ENCODE results near the gene CUEDC1. TPM values are rescaled to one million over a fixed set of nuclear protein-coding genes. Genes with fewer than 3 reads are reported as not detected.
A peak's percentile ranks its signal among the peaks of the same experiment; 100 is the strongest.

CUEDC1 gene, protein sequence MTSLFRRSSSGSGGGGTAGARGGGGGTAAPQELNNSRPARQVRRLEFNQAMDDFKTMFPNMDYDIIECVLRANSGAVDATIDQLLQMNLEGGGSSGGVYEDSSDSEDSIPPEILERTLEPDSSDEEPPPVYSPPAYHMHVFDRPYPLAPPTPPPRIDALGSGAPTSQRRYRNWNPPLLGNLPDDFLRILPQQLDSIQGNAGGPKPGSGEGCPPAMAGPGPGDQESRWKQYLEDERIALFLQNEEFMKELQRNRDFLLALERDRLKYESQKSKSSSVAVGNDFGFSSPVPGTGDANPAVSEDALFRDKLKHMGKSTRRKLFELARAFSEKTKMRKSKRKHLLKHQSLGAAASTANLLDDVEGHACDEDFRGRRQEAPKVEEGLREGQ
- 10 to 100 TPM; 17.1 to 25.7 (median 22.1) TPM for total RNA-seq

- TF ChIP-seq, protein P1, sequence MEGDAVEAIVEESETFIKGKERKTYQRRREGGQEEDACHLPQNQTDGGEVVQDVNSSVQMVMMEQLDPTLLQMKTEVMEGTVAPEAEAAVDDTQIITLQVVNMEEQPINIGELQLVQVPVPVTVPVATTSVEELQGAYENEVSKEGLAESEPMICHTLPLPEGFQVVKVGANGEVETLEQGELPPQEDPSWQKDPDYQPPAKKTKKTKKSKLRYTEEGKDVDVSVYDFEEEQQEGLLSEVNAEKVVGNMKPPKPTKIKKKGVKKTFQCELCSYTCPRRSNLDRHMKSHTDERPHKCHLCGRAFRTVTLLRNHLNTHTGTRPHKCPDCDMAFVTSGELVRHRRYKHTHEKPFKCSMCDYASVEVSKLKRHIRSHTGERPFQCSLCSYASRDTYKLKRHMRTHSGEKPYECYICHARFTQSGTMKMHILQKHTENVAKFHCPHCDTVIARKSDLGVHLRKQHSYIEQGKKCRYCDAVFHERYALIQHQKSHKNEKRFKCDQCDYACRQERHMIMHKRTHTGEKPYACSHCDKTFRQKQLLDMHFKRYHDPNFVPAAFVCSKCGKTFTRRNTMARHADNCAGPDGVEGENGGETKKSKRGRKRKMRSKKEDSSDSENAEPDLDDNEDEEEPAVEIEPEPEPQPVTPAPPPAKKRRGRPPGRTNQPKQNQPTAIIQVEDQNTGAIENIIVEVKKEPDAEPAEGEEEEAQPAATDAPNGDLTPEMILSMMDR (IDR thresholded peaks at IDR 0.05), result no peak
- ATAC-seq (ENCODE audit: low FRiP score), result peak; percentile 77
- no peak for DNase-seq (ENCODE audit: low spot score)
Measured at GRCh38 chr17:57955183-57955931, at the start of gene CUEDC1. CUEDC1 (minus strand) TSS chr17:57955412; CDS start chr17:57885564, 69,848 bp downstream.

DNA sequence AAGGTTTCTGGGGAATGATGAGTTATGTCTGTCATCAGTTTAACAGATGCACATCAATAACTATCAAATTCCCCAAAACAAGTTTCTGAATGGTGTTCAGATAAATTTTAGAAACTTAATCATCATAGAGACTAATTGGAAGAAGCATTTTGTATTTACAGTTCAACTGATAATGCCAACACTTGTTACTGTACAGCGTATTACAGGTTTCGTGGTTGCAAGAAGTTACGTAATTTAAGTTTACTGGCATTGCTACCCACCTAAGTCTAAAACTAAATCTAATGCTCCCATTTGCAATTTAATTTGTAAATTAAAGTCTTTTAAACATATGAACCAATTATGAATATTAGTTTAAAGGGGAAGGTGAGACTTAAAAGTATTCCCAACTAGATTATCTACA lies 48.8 kb upstream of the CUEDC1 start:
- TF ChIP-seq, protein P1 (IDR thresholded peaks at IDR 0.05), result no peak
- DNase-seq (ENCODE audit: low spot score), result no peak
- ATAC-seq (ENCODE audit: low FRiP score), result no peak

DNA sequence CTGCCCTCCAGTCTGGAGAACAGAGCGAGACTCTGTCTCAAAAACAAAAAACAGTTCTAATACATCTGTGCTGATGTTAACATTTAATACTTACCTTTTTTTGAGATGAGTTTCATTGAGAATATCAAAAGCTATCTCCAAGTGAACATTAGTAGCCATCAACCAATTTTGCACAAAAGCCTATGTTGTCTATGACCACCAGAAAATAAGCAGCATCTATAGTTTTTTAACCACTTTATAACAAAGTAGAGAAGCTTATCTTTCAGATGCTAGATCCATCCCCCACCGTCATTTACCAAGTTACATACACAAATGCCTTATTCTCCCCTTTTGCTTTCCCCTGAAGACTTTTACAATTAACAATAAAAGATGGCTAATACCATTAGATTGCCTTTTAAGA lies 47.8 kb upstream of the CUEDC1 start:
- DNase-seq (ENCODE audit: low spot score) (no peak), ATAC-seq (ENCODE audit: low FRiP score) (no peak)
- TF ChIP-seq, protein P1 (IDR thresholded peaks at IDR 0.05), result no peak

DNA sequence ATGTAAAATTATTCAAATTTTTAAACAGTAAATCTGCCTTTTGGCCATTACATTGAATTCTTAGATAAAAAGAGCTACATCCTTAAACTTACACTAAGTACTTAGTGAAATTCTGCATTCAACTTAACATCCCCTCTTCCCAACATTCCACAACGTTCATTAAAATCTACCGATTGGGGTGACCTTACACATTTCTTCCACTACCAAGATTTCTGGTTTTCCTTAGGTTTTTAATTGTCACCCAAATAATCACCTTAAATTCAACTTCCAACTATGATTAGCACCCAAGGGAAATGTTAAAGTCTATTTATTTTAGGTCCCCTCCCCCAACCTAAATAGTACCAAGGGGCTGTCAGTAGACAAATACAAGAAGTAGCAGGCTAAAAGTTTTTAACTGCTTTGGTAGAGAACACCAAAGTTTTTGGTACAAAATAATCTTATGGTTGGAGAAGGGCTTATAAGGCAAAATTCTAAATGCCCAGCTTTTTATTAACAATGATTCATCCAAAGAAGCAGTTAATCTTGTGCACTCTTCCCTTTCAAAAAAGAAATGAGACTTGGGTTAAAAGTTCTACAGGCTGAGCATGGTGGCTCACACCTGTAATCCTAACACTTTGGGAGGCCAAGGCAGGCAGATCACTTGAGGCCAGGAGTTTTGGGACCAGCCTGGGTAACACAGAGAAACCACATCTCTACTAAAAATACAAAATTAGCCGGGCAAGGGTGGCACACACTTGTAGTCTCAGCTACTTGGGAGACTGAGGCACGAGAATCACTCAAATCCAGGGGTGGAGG lies 47.1 kb upstream of the CUEDC1 start:
- ATAC-seq (ENCODE audit: low FRiP score) (no peak), DNase-seq (ENCODE audit: low spot score) (no peak)
- TF ChIP-seq, protein P1 (IDR thresholded peaks at IDR 0.05), result no peak

DNA sequence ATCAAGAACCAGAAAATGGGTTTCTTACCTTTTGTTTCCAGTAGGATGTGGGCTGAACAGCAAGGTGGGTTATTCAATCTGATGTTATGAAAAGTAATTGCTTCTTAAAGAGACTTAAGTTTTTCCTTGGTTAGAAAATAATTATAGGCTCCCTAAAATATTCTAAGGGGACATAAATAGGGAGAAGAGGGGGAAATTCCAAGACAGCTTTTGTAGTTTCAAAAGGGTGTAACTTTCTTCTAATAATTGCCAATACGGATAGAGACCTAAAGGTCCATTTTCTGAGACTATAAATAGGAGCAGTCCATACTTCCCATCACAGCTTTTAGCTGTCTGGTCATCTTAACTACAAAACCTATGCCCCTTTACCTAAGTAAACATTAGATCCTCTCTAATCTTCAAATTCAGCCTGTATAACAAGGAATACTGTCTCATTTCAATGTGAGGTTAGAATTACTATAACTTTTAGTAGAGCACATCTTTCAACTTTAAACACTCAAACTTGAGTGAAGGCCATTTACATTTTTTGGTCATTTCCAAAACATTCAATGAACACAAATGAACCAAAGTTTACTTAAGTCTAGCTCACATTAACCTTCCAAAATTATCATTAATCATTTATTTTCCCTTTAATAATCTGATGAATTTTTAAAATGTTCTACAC lies 46.4 kb upstream of the CUEDC1 start:
- ATAC-seq (ENCODE audit: low FRiP score) (no peak), DNase-seq (ENCODE audit: low spot score) (no peak)
- TF ChIP-seq, protein P1 (IDR thresholded peaks at IDR 0.05), result no peak

DNA sequence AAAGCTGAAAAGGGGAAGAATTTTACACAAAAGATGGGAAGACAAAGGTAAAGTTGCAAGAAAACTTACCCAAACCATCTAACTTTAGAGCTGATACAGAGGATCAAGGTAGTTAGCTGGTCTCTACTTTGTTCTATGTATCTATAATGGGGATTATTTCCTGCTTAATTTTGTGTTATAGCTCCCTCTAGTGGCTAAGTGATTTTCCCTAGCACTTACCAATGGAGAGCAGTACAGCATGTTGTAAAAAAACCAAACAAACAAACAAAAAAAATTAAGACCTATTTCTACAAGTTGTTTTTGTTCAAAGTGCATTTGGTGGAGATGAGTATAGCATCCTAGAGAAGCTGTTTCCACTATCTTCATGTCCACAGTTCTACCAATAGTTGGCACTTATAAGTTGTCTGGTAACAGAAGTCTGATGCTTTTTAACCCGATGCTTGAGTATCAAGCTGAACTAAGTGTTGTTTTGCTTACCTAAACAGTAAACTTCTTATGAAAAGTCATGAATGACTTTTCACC lies 44.3 kb upstream of the CUEDC1 start:
- TF ChIP-seq, protein P1 (IDR thresholded peaks at IDR 0.05), result peak in 1 of 3 donors; percentile 32
- no peak for DNase-seq (ENCODE audit: low spot score)
- peak; percentile 44 for ATAC-seq (ENCODE audit: low FRiP score)

Measured in omental fat pad (tissue), 4 donors.